ENCODE results near the gene AURKAIP1. TPM values are rescaled to one million over a fixed set of nuclear protein-coding genes. Genes with fewer than 3 reads are reported as not detected.

Gene AURKAIP1
- total RNA-seq, 1 experiment from 2014 or later: 196 TPM

GRCh38 chr1:1340185-1340584 lies 34.8 kb downstream of the AURKAIP1 start:
- Mint-ChIP-seq H3K4me1 (no peaks in the 10 kb centered on the region), H3K27me3 (ENCODE audit: low read depth) (no peaks in the 10 kb centered on the region), H3K9me3 (peaks cover 0 to 8% of the 10 kb centered on the region in 2 experiments; a peak in 3 of 5 replicates), H3K4me3 (no peak overlapping the region), H3K36me3 (ENCODE audit: insufficient read depth in 1 of 3, low read depth in 3 of 3) (peaks cover 21 to 36% (median 31%) of the 10 kb centered on the region in 3 experiments), H3K27ac (peak overlapping the region in 1 of 3 experiments; percentile 59; a peak in 1 of 7 replicates)
- Histone ChIP-seq H2AFZ (ENCODE audit: low read length) (no peak overlapping the region), H3K14ac (ENCODE audit: insufficient read depth, low read length) (no peak overlapping the region), H2BK15ac (ENCODE audit: low read depth, low read length) (no peak overlapping the region), H3K56ac (ENCODE audit: insufficient read length, low read depth, low read length) (no peak overlapping the region), H3K9ac (ENCODE audit: extremely low read depth, insufficient read length, low read length) (no peak overlapping the region), H3K79me2 (ENCODE audit: insufficient read depth, low read length) (no peaks in the 10 kb centered on the region; the same call in 1 of the 2 replicates), H3K18ac (ENCODE audit: insufficient read length, low read depth, low read length) (no peak overlapping the region), H4K5ac (ENCODE audit: insufficient read length, low read depth, low read length) (no peak overlapping the region), H2BK12ac (ENCODE audit: insufficient read length, low read depth, low read length) (no peak overlapping the region), H3K27ac (ENCODE audit: insufficient read length, low read depth, low read length) (no peak overlapping the region), H3K23me2 (ENCODE audit: insufficient read length, low read depth, low read length, poor library complexity, severe bottlenecking) (no peaks in the 10 kb centered on the region), H3T11ph (ENCODE audit: low read length) (no peak overlapping the region), H3K79me1 (ENCODE audit: insufficient read depth, low read depth, low read length, poor library complexity, severe bottlenecking) (peaks cover 2% of the 10 kb centered on the region), H2BK120ac (ENCODE audit: low read depth, low read length, poor library complexity, severe bottlenecking) (no peak overlapping the region), H3K4ac (ENCODE audit: low read depth, low read length) (no peak overlapping the region), H2BK20ac (ENCODE audit: low read depth, low read length, poor library complexity, severe bottlenecking) (no peak overlapping the region), H3K4me1 (ENCODE audit: insufficient read depth, low read length) (no peaks in the 10 kb centered on the region), H3K9me3 (ENCODE audit: control insufficient read depth, low read depth, low read length) (no peaks in the 10 kb centered on the region), H4K20me1 (ENCODE audit: control insufficient read depth, insufficient read depth, insufficient read length) (no peaks in the 10 kb centered on the region), H4K8ac (replicated peaks; ENCODE audit: insufficient read length, low read depth, low read length) (no peak overlapping the region), H2AK5ac (ENCODE audit: insufficient read length, low read length) (no peak overlapping the region), H2BK5ac (ENCODE audit: insufficient read length, low read length) (no peak overlapping the region), H3K27me3 (ENCODE audit: insufficient read depth, low read length) (no peaks in the 10 kb centered on the region), H3K4me2 (ENCODE audit: insufficient read depth, insufficient read length, low read length) (no peak overlapping the region), H4K91ac (ENCODE audit: insufficient read length, low read depth, low read length) (no peak overlapping the region), H3K23ac (ENCODE audit: insufficient read length, low read depth, low read length) (no peak overlapping the region)
- DNase-seq: no peak
- no CpG with 5 or more reads among the region's 23 CpGs for WGBS (ENCODE audit: extremely low coverage, insufficient read length, low lambda C conversion rate)
- no peak for TF ChIP-seq CTCF (conservative IDR thresholded peaks at IDR 0.05)

All from H9 (cell line).